HEK293T (cell line): ENCODE measurements around the gene ALKBH4.

Experiments used
- FOXK2 ChIP-seq: fragments of 450-650 bp; IDR thresholded peaks from 2 replicates; pipeline ENCODE4 v1.6.1; 2016; ENCODE audit warnings: mild to moderate bottlenecking
- FOXM1 ChIP-seq: fragments of 450-650 bp; IDR thresholded peaks from 2 replicates; pipeline ENCODE4 v1.6.1; 2017; ENCODE audit warnings: mild to moderate bottlenecking, borderline replicate concordance
- HDGF ChIP-seq: fragments of 450-650 bp; IDR thresholded peaks from 2 replicates; pipeline ENCODE4 v1.6.1; 2017; ENCODE audit warnings: antibody characterized with exemption, borderline replicate concordance
- NFRKB ChIP-seq: fragments of 450-650 bp; IDR thresholded peaks from 2 replicates; pipeline ENCODE4 v1.6.1; 2016; ENCODE audit warnings: mild to moderate bottlenecking, moderate library complexity
- SP1 ChIP-seq: fragments of 450-650 bp; IDR thresholded peaks from 2 replicates; pipeline ENCODE4 v1.6.1; 2017
- TF ChIP-seq, protein P1 (sequence below): fragments of 450-650 bp; IDR thresholded peaks from 2 replicates; pipeline ENCODE4 v1.6.1; 2016

DNA sequence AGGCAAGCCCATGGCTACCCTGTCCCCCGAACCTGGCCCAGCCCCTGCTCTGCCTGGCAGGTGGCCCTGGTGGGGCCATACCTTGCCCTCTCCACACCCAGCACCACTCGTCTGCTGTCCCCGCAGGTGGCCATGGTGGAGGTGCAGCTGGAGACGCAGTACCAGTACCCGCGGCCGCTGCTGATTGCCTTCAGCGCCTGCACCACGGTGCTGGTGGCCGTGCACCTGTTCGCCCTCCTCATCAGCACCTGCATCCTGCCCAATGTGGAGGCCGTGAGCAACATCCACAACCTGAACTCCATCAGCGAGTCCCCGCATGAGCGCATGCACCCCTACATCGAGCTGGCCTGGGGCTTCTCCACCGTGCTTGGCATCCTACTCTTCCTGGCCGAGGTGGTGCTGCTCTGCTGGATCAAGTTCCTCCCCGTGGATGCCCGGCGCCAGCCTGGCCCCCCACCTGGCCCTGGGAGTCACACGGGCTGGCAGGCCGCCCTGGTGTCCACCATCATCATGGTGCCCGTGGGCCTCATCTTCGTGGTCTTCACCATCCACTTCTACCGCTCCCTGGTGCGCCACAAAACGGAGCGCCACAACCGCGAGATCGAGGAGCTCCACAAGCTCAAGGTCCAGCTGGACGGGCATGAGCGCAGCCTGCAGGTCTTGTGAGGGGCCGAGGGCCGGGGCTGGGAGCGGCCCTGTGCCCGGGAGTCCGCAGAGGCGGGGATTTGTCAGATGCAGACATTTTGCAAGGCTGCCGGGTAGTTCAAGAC, 18.1 kb downstream of the ALKBH4 start:
- TF ChIP-seq FOXM1 (no peak), SP1 (no peak), FOXK2 (no peak), NFRKB (no peak), HDGF (no peak)
- TF ChIP-seq, protein P1, sequence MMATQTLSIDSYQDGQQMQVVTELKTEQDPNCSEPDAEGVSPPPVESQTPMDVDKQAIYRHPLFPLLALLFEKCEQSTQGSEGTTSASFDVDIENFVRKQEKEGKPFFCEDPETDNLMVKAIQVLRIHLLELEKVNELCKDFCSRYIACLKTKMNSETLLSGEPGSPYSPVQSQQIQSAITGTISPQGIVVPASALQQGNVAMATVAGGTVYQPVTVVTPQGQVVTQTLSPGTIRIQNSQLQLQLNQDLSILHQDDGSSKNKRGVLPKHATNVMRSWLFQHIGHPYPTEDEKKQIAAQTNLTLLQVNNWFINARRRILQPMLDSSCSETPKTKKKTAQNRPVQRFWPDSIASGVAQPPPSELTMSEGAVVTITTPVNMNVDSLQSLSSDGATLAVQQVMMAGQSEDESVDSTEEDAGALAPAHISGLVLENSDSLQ = no peak
